H1 (cell line): ENCODE results near the gene COL6A1. TPM values are rescaled to one million over a fixed set of nuclear protein-coding genes. Genes with fewer than 3 reads are reported as not detected.

ENCODE experiments used
- CHD7 ChIP-seq: fragments of 300-600 bp; sonication (generic); IDR thresholded peaks from 2 replicates; pipeline ENCODE4 v1.7.1; 2012; ENCODE audit warnings: low read length, moderate library complexity, mild to moderate bottlenecking, inconsistent platforms; ENCODE audit not compliant: insufficient replicate concordance
- JUN ChIP-seq: IDR thresholded peaks from 2 replicates; pipeline ENCODE4 v1.6.1; 2011; ENCODE audit warnings: low read depth, mild to moderate bottlenecking, improper control_type of control experiment, low read length
- KDM5A ChIP-seq: fragments of 200-600 bp; IDR thresholded peaks from 2 replicates; pipeline ENCODE4 v1.7.1; 2012; ENCODE audit warnings: mild to moderate bottlenecking, low read length, inconsistent platforms, mixed read lengths
- POLR2AphosphoS5 ChIP-seq: IDR thresholded peaks from 2 replicates; pipeline ENCODE4 v1.6.1; 2011; ENCODE audit warnings: low read depth, low read length
- RAD21 ChIP-seq, 2 experiments: IDR thresholded peaks in 1 of 2; conservative IDR thresholded peaks in 1 of 2; 2 replicates each; pipeline ENCODE4 v1.6.1; 2011; ENCODE audit warnings: low read depth in 2 of 2, low read length in 2 of 2, improper control_type of control experiment in 1 of 2, inconsistent platforms in 1 of 2, mild to moderate bottlenecking in 1 of 2, moderate library complexity in 1 of 2
- SIX5 ChIP-seq: IDR thresholded peaks from 2 replicates; pipeline ENCODE4 v1.6.1; 2011; ENCODE audit warnings: mild to moderate bottlenecking, low read depth, low read length
- TAF1 ChIP-seq: IDR thresholded peaks from 2 replicates; pipeline ENCODE4 v1.6.1; 2011; ENCODE audit warnings: mild to moderate bottlenecking, low read depth, low read length
- polyA plus RNA-seq, 7 experiments: library from polyadenylated mRNA; depleted of rRNA in 3 of 7; stranded (reverse) in 5 of 7; unstranded in 2 of 7; fragments of >200 nt in 5 of 7; fragments of 200-250 nt in 2 of 7; gene quantifications; 1 replicate in 5 of 7; 2 replicates in 1 of 7; 4 replicates in 1 of 7; pipeline versions ENCODE4 v1.2.1 to v1.2.3, GENCODE V29; 2011 to 2013; ENCODE audit warnings: missing spikeins in 2 of 7, mixed read lengths in 2 of 7
- total RNA-seq: library from RNA; stranded (reverse); fragmentation: NEBNext Ultra II Directional; extraction: Animal tissue kit (Norgen Biotek cat#: 25700); gene quantifications from 2 replicates; pipeline ENCODE4 v1.2.1, GENCODE V29; 2021
- TF ChIP-seq, protein P1 (sequence below), 3 experiments: IDR thresholded peaks; 1 replicate in 2 of 3; 2 replicates in 1 of 3; pipeline versions ENCODE4 v1.5.1 to v1.6.1; 2011; ENCODE audit warnings: low read length in 3 of 3, mild to moderate bottlenecking in 3 of 3, inconsistent platforms in 2 of 3, low read depth in 1 of 3, moderate library complexity in 1 of 3; ENCODE audit not compliant: insufficient read depth in 1 of 3; ENCODE audit errors: control extremely low read depth in 1 of 3

COL6A1 gene
- total and polyA plus RNA-seq, 2 of the 8 experiments (the other 6 are each of a cell fraction or from before 2014, with no cell fraction given) = 100 to 115 TPM

- TF ChIP-seq CHD7 (no peak), SIX5 (no peak), POLR2AphosphoS5 (no peak), RAD21 (IDR thresholded peaks at IDR 0.05 in 1 of 2, conservative IDR thresholded peaks at IDR 0.05 in 1 of 2; ENCODE audit: low read depth in 2 of 2, low read length in 2 of 2) (no peak), JUN (no peak), KDM5A (no peak), TAF1 (no peak)
- TF ChIP-seq, protein P1, sequence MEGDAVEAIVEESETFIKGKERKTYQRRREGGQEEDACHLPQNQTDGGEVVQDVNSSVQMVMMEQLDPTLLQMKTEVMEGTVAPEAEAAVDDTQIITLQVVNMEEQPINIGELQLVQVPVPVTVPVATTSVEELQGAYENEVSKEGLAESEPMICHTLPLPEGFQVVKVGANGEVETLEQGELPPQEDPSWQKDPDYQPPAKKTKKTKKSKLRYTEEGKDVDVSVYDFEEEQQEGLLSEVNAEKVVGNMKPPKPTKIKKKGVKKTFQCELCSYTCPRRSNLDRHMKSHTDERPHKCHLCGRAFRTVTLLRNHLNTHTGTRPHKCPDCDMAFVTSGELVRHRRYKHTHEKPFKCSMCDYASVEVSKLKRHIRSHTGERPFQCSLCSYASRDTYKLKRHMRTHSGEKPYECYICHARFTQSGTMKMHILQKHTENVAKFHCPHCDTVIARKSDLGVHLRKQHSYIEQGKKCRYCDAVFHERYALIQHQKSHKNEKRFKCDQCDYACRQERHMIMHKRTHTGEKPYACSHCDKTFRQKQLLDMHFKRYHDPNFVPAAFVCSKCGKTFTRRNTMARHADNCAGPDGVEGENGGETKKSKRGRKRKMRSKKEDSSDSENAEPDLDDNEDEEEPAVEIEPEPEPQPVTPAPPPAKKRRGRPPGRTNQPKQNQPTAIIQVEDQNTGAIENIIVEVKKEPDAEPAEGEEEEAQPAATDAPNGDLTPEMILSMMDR (IDR thresholded peaks at IDR 0.05; ENCODE audit: control extremely low read depth in 1 of 3, insufficient read depth in 1 of 3, low read depth in 1 of 3, low read length in 3 of 3) = no peak
Observed at GRCh38 chr21:46027851-46028493, 46.4 kb downstream of the COL6A1 start (continued).
